GM21381 (cell line): ENCODE results near the gene NADK.

ENCODE experiments used
- ATAC-seq: cut with Tn5 transposase; IDR thresholded peaks from one replicate; pipeline ENCODE4 v1.9.1; 2021; ENCODE audit warnings: mild to moderate bottlenecking, moderate library complexity; ENCODE audit not compliant: unreplicated experiment

The NADK gene

GRCh38 chr1:1764876-1765470 lies 13.3 kb downstream of the NADK start:
- no peak for ATAC-seq

- no peak for ATAC-seq
These were observed 14.3 kb downstream of the NADK start for GRCh38 chr1:1763657-1764621.

GRCh38 chr1:1761504-1762376 lies 16.5 kb downstream of the NADK start:
- ATAC-seq = no peak

GRCh38 chr1:1760715-1761114 lies 17.6 kb downstream of the NADK start:
- no peak for ATAC-seq

GRCh38 chr1:1760345-1760650 lies 18.0 kb downstream of the NADK start:
- no peak for ATAC-seq

GRCh38 chr1:1759456-1760344 lies 18.6 kb downstream of the NADK start:
- ATAC-seq = no peak

- no peak for ATAC-seq
These were observed 19.4 kb downstream of the NADK start for GRCh38 chr1:1758692-1759455.

GRCh38 chr1:1758059-1758621 lies 20.1 kb downstream of the NADK start:
- ATAC-seq = no peak

- no peak for ATAC-seq
These were observed 20.7 kb downstream of the NADK start for GRCh38 chr1:1757422-1758058.

GRCh38 chr1:1756661-1757421 lies 21.4 kb downstream of the NADK start:
- ATAC-seq = no peak

GRCh38 chr1:1755852-1756251 lies 22.4 kb downstream of the NADK start:
- ATAC-seq = no peak

- ATAC-seq = no peak
These were observed 22.8 kb downstream of the NADK start for GRCh38 chr1:1755426-1755825.

GRCh38 chr1:1754051-1754815 lies 24.0 kb downstream of the NADK start:
- no peak for ATAC-seq

GRCh38 chr1:1753607-1754005 lies 24.7 kb downstream of the NADK start:
- no peak for ATAC-seq

GRCh38 chr1:1752636-1753606 lies 25.3 kb downstream of the NADK start:
- ATAC-seq = no peak

- ATAC-seq = no peak
These were observed 26.1 kb downstream of the NADK start for GRCh38 chr1:1752190-1752589.
